HG03097 (cell line): ENCODE measurements around the gene ADCK1.
"Not testable (repeated sequence)": the region's sequence is repeated elsewhere in the genome, so short reads cannot be mapped to it uniquely, and the experiment has no call there.

Experiments used
- ATAC-seq: cut with Tn5 transposase; IDR thresholded peaks from one replicate; pipeline ENCODE4 v1.9.1; 2021; ENCODE audit not compliant: unreplicated experiment, low FRiP score

ADCK1 gene

DNA sequence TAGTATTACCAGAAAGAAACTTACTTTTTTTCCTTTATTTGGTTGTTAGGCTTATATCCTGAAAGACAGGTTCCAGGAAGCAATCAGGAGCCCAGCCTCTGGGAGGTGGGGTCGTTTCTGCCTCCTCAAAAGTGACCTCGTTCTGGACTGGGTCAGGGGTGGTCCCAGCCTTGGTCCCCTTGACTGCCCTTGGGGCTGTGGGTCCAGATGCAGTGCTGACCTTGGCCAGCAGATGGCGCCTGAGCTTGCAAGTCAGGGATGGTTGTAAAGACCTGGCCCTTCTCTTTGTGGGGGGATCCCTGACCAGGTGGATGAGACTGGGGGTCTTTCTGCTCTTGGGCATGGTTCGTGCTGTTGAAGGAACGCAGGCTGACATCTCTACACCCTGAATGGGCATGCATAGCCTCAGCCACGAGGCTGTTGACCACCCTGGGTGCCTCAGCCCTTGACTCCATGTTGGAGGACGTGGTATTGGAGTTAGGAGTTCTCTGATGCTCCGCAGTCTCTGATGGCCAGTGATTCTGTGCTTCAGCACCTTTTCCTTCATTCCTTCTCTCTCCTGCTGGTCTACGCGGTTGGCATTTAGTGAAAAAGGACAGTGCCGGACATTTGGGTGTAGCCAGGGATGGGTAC lies 62.4 kb downstream of the ADCK1 start:
- ATAC-seq: peak; percentile 69

DNA sequence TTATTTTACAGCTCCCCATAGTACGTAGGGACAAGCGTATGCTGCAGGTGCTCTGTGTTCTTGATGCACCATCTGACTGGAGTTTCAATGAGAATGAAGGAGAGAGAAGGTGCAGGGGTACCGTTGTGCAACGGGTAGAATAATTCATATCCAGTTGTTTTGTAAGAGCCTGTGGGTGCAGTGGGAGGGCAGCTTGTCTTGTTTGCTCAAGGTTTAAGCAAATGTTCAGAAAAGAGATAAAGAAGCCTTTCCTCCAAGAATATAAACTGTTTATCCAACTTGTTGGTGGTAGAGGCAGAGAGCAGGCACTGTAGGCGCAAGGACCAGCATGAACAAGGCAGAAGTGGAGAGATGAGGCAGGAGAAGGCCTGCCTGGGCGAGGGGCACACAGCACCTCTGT lies 64.2 kb downstream of the ADCK1 start:
- ATAC-seq: no peak

DNA sequence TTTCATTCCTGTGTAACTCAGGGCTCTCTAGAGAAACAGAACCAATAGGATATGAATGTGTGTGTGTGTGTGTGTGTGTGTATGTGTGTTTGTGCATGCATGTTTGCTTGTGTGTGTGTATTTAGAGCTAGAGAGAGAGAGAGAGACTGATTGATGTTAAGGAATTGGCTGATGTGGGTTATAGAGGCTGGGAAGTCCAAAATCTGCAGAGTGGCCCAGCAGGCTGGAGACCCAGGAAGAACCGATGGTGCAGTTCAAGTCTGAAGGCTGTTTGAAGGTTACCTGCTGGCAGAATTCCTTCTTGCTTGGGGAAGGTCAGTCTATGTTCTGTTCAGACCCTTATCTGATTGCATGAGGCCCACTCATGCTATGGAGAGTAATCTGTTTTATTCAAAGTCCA lies 64.7 kb downstream of the ADCK1 start:
- ATAC-seq: no peak

DNA sequence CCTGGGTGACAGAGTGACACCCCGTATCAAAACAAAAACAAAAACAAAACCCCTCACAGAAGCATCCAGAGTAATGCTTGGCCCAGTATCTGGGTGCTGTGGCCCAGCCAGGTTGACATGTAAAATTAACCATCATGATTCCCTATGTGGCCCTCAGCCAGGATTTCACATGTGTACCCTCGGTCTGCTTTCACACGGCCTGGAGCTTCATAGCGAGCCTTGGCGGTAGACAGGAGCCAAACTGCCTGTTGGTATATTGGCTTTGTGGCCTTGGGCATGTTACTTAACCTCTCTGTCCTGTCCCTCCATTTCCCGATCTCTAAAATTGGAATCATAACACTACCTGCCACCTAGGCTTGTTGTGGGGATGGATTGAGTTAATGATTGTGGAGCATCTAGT lies 65.5 kb downstream of the ADCK1 start:
- no peak for ATAC-seq

DNA sequence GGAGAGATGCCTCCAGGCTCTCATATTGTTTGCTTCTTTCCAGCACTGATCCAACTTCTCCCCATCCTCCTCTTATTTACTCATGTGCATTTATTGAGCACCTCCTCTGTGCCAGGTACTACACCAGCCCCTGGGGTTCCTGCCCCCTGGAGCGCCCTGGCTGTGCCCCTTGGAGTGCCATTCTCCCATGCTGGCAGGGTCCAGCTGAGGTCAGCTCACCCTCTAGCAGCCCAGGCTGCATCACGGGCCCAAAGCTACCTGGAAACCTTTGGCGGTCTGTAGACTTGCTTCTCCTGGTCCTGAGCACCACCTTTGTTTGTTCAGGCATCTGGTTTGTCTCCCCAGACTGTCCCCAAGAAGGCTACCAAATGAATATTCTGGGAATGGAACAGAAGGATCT lies 67.0 kb downstream of the ADCK1 start:
- ATAC-seq: no peak

DNA sequence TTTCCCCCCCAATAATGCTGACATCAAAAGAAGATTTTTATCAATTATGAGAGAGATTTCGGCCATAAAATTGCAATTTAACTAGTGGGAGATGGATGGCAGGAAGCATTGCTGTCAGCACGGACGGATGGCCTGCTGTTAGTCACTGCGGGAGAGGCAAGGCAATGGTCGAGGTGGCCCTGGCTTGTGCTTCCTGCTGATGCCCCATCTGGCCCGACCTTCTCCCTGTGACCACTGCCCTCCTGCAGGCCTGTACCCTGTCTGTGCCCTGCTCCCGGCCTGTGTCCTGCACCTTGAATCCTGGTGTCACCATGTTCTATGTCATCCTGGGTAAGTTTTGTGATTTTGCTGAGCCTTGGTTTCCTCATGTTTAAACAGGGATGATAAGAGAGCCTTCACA lies 67.6 kb downstream of the ADCK1 start:
- no peak for ATAC-seq

DNA sequence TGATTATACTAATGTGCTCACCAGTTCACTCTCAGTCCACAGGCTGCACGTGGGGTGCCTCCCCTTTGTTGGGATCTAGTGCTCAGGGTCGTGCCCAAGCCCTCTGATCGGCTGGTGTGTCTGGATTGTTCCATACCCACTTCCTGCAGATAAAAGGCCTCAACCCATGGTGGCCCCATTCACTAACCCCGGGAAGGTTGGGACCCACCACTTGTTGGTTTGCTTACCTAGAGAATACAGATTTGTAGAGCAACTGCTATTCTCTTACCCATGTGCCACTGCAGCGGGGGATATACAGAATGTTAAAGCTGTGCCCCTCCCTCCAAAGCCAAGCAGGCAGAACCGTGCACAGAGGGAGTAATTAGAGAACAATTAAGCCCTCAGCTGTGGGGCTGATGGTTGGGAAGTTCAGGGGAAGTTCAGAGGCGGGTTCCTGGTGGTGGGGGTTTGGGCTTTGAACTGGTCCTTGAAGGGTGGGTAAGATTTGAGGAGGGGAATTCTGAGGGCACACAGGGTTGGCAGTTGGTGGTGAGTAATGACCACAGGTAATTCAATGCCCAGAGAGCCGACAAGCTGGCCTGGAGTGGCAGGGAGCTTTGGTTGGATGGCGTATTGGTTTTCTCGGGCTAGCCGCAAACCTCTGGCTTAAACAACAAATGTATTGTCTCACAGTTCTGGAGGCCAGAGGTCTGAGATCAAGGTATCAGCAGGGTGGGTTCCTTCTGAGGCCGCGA lies 68.8 kb downstream of the ADCK1 start:
- ATAC-seq: no peak

DNA sequence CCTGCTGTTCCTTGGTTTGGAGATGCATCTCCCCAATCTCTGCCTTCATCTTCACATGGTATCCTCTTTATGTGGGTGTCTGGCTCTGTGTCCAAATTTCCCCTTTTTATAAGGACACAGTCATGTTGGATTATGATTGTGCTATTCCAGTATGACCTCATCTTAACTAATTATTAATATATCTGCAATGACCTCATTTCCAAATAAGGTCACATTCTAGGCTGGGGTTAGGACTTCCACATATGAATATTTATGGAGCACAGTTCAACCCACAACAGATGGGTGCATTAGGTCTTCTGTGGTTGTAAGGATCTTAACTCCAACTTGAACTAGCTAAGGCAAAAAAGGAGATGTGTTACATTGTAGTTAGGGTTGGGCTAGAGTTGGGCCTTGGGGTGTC lies 69.4 kb downstream of the ADCK1 start:
- ATAC-seq: no peak

DNA sequence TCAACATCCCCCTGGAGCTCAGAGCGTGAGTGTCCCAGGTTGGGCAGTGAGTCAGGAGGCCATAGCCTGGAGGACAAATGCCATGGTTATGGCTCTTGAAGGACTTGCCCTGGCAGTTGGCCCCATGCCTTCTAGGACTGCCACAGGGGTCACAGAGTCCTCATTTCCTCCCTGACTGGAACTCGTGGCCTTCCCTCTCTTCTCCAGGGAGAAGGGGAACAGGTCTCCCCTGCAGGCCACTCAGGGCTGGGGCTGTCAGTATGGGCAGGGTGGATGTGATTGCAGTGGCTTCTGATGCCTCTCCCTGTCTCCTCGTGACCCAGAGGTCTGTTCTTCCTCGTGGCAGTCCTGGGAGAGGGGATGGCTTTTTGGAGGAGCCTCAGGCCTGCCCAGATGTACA lies 70.7 kb downstream of the ADCK1 start:
- no peak for ATAC-seq

DNA sequence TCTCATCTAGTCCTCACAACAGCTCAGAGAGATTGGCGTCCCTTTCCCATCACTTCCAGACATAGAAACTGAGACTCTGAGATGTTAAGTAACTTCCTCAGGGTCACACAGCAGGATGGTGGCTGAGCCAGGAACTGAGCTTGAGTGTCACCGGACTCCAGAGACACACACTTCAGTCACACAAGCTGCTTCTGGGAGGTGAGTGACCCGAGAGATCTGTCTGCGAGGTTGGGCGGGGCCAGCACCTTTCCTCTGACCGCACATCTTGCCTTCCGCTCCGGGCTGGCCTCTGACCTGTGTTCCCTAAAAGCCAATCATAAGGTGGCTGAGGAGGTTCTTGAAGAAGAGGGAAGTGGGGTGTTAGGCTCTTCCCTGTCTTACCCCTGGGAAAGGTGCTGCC lies 72.2 kb downstream of the ADCK1 start:
- no peak for ATAC-seq

DNA sequence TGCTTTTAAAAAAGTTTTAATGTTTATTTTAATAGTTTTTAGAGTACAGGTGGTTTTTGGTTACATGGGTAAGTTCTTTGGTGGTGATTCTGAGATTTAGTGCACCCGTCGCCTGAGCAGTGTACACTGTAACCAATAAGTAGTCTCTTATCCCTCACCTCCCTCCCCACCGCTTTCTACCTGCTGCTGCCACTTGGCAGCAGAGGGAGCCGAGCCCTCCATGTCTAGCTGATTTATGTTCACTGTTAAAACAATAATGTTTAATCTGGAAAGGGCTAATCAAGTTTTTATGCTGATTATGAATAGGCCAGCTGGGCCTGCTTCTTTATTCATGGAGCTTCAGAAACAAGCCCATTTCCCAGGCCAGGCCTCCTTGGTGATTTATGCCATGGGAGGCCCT lies 73.1 kb downstream of the ADCK1 start:
- ATAC-seq: no peak

DNA sequence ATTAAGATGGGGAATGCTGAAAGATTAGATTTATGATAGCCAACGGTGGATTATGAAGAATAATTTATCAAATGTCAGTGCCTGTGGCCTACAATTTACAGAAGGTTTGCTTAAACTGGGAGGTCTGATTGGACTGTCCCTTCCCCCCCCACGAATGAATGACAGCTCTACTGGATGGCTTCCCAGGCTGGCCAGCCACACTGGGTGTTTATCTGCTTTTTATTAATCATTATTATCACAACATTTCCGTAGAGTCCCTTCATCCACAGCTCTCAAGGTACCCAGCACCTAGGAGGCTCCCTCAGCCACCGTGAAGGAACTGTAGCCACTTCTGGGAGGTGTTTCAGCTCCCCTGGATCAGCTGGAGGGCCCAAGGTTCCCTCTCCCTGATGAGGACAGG lies 78.9 kb downstream of the ADCK1 start:
- no peak for ATAC-seq

DNA sequence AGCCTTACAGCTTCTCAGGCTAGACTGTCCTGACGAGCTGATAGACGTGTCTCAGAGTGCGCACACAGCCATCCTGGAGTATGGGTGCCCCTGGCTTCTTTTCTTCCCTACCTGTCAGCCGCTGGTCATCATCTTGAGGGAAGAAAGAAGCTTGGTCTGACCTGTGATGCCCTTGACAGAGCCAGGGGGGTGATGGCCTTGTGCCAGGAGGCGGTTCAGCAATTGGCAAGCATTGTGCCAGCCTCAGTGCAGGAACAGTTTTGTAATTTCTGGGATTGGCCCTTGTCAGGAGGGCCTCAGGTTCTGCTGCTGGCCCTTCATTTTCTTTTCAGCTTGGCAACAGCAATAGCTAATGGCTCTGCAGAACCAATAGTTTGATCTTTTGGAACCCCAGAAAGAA lies 80.1 kb downstream of the ADCK1 start:
- ATAC-seq: no peak

DNA sequence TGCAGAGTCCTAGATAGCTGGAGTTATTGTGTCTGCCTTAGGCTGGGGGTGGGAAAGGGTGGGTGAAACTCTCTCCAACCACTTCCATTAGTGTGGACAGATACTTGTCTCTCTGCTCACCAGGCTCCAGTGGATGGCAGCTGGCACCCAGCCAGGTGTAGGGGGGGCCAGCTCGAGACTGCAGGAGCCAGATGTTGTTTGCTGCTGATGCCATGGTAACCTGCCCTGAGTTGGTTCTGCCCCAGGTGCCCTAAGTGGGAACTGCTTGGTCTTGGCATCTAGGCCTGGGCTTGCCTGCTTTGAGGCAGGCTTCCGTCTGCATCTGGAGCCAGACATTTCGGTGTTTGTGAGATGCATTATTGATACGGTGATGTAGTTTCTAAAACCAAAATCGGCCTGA lies 82.2 kb downstream of the ADCK1 start:
- ATAC-seq: no peak

DNA sequence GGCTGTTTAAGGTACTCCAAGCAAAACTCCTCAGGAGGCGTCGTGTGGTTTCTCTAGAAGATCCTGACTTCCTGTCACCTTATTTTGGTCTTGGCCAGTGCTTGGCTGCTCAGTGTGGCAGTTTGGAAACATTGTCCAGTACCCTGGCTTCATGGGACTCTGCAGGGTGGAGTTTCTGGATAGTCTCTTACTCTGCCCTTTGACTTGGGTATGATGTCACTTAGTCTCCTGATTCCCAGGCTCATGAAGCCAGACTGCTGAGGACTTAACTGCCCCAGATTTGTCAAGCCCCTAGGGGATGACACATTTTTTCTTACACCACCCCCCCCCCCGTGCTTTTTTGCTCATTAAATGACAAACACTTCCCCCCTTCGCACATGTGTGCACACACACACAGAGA lies 82.7 kb downstream of the ADCK1 start:
- no peak for ATAC-seq

DNA sequence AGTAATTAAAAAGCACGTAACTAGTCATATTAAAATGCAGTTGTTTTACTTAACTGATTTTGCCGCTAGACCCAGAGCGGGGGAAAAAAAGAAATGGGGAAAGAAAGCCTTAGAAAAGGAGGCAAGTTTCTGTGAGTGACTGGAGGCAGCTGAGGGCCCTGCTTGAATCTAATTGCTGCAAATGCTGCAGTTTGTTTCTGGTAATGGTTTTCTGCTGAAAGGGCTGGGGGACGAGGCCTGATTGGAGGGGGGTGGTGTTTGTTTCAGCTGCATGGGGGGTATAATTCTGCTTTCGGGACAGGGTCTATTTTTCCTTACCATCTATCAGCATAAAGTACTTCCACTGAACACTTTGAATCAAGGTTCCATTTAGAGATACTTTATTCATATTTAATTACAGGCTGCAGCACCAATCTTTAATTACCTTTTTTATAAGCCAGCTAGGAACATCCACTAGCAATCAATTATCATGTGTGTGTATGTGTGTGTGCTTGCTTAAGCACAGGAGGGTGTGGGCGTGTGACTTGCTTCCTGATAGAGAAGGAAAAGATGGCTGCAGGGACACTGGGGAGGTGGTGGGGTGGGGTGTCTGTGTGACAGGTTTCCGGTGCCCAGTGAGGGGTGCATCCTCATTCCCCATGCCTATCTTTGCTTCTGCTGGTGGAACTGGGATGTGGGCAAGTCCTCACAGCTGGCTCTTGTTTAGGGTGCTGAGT lies 83.4 kb downstream of the ADCK1 start:
- ATAC-seq: no peak

DNA sequence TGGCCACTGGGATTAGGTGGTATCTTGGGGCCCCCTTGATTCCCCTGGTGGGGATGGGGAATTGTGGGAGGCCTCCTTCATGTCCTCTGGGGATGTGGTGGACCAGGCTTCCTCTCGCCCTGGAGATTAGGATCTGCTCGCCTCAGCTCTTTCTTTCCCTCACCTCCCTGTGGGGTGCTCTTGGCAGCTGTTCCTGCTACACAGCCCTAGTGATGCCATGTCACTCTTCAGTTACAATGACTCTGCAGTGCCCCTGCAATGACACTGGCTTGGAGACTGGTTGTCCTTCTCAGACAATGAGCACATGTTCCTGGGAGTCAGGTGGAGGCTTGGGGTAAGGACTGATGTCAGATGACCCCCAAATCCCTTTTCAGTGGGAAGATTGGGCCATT lies 83.9 kb downstream of the ADCK1 start:
- ATAC-seq: no peak

DNA sequence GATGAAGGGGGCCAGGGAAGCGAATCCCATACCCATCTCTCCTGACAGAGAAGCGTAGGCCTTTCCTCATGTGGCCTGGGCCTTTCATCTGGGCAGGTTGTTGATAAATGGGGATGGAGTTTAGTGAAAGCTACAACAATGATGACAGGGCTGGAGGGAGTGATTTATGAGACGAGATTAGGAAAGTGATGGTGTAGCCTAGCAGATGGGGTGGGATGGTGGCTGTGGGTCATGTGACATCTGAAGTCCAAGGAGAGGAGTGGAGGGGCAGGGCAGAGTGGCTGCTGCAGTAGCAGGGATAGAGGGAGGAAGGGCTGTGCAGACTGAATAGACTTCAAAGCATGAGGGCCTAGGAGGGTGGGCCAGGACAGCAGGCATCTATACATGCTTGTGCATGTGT lies 85.5 kb downstream of the ADCK1 start:
- no peak for ATAC-seq

DNA sequence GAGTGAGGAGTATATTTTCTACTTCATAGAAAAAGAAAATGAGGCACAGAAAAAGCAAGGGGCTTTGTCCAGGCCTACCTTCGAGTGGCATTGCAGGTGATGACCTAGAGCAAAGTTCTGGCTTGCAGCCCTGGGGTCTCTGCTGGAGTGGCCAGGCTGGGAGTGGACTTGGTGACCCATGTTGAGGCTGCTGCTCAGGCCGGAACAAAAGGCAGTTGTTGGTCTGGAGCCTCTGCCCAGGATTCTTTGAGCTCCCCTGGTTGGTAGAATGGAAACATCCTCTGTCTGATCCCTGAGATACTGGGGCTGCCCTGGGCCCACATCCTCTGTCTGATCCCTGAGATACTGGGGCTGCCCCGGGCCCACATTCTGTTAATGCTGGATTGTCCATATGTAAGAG lies 86.1 kb downstream of the ADCK1 start:
- ATAC-seq: no peak

DNA sequence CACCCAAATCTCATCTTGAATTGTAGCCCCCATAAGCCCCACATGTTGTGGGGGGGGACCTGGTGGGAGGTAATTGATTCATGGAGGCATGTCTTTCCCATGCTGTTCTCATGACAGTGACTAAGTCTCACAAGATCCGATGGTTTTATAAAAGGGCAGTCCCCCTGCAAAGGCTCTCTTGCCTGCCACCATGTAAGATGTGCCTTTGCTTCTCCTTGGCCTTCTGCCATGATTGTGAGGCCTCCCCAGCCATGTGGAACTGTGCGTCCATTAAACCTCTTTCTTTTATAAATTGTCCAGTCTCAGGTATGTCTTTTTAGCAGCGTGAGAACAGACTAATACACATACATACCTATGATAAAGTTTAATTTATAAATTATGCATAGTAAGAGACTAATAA lies 89.0 kb downstream of the ADCK1 start:
- ATAC-seq: not testable (repeated sequence)

DNA sequence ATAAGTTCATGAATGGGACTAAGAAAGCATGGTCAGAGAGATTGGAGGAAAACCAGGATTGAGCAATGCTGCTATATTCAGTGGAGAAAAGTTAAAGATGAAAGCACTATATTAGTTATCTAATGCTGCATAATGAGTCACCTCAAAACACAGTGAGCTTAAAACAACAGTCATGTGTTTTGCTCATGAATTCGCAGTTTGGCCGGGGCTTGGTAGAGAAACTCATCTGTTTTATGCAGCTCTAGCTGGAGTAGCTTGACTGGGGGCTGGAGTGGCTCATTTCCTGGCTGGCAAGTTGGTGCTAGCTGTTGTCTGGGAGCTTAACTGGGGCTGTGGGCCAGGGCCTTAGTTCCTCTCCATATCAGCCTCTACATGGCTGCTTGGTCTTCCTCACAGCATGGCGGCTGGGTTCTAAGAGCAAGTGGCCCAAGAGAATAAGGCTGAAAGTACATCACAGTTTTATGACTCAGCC lies 90.1 kb downstream of the ADCK1 start:
- no peak for ATAC-seq

DNA sequence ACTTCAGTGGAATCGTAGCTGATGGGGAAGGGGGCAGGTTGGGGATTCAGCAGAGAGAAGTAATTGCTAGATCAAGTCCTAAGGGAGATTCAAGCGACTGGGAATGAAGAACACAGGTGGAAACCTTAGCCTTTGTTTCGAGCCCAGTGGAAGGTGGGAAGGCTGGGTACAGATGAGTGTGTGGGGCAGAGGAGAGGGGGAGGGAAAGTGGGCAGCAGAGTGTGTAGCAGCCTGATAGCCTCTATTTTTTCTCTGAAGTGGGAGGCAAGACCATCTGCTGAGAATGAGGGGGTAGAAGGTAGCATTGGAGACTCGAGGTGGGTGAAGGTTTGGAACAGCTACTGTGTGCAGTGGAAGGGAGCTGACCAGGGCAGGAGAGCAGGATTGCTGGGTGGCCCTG lies 91.0 kb downstream of the ADCK1 start:
- ATAC-seq: no peak
